ENCODE data around the gene TRIM67.

TRIM67 gene

DNA sequence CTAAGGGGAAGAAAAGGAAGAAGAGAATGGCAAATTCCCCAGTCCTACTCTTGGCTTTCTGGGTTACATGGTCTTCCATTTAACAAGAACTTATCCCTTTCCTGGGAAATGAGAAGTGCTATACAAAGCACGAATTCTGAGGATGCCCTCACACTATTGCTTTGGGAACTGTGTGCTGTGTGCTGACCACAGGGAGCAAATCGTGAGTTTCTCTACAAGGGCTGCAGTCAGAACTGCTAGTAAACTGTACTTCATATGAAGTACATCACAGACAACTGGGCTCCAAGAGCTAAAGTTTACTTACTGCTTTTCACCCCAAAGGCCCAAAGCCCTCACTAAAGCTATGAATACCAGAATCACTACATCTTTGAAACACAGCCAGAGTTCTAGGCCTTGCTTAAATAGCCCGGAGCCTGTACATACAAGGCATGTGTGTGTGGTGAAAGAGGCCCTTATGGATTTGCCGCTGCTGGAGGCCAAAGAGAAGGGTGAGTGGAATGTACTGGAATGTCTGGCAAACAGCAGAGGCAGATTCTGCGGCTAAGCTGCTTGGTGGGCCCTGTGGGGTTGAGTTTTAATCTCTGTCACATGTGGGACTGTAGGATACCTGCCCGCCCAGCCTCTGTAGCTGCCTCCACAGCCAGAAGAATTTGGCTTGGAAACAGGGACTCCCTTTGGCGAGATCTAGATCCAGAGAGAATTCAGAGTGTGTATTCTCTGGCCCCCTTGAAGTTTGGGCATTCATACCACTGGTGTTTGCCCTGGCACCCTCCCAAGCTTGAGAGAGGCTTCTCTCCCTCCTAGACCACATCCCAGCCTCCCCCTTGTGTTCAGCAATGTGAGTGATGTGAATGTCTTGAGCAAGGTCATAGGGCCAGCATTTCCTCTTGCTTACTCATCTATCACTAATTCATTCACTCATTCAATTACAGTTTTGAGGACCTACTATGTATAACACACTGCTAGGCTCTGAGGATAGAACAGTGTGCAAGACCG is 21.9 kb upstream of the TRIM67 start:
- DNase-seq (ENCODE audit: extremely low read depth, low read depth), result peak; percentile 76
- TF ChIP-seq, protein P1, sequence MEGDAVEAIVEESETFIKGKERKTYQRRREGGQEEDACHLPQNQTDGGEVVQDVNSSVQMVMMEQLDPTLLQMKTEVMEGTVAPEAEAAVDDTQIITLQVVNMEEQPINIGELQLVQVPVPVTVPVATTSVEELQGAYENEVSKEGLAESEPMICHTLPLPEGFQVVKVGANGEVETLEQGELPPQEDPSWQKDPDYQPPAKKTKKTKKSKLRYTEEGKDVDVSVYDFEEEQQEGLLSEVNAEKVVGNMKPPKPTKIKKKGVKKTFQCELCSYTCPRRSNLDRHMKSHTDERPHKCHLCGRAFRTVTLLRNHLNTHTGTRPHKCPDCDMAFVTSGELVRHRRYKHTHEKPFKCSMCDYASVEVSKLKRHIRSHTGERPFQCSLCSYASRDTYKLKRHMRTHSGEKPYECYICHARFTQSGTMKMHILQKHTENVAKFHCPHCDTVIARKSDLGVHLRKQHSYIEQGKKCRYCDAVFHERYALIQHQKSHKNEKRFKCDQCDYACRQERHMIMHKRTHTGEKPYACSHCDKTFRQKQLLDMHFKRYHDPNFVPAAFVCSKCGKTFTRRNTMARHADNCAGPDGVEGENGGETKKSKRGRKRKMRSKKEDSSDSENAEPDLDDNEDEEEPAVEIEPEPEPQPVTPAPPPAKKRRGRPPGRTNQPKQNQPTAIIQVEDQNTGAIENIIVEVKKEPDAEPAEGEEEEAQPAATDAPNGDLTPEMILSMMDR (IDR thresholded peaks at IDR 0.05; ENCODE audit: low read depth, low read length, missing control alignments), result no peak
- H3K4me3 ChIP-seq (replicated peaks; ENCODE audit: low read depth, low read length), result no peak overlapping the region

DNA sequence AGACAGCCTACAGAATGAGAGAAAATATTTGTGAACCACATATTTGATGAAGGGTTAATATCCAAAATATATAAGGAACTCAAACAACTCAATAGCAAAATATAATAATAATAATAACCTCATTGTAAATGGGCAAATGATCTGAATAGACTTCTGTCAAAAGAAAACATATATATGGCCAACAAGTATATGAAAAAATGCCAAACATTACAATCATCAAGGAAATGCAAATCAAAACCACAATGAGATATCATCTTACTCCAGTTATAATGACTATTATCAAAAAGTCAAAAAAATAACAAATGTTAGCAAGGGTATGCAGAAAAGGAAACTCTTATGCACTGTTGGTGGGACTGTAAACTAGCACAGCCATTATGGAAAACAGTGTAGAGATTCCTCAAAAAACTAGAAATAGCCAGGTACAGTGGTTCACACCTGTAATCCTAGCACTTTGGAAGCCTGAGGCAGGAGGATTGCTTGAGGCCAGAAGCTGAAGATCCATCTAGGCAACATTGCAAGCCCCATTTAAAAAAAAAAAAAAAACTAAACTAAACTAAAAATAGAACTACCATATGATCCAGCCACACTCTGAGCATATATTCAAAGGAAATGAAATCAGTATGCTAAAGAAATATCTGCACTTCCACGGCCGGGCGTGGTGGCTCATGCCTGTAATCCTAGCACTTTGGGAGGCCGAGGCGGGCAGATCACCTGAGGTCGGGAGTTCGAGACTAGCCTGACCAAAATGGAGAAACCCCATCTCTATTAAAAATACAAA is 17.3 kb upstream of the TRIM67 start:
- no peak for DNase-seq (ENCODE audit: extremely low read depth, low read depth)
- no peak overlapping the region for H3K4me3 ChIP-seq (replicated peaks; ENCODE audit: low read depth, low read length)
- TF ChIP-seq, protein P1 (IDR thresholded peaks at IDR 0.05; ENCODE audit: low read depth, low read length, missing control alignments), result no peak

DNA sequence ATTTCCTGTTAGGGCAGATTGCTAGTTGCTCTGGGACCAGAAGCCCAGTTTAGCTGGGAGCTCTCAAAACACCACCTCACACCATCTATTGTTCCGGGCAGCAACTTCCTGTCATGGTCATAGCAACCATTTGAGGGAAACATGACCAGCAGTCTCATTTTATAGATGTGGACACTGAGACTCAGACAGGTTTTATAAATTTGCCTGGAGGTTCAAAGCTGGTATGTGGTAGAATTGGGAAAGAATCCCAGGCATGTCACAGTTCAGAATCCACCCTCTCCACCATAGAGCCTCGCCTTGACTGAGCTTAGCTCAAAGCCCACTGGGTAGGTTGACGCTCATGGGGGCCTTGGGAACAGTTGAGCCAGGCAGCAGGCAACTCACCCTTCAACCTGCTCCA is 14.0 kb upstream of the TRIM67 start:
- TF ChIP-seq, protein P1 (IDR thresholded peaks at IDR 0.05; ENCODE audit: low read depth, low read length, missing control alignments), result no peak
- DNase-seq (ENCODE audit: extremely low read depth, low read depth), result no peak
- H3K4me3 ChIP-seq (replicated peaks; ENCODE audit: low read depth, low read length), result no peak overlapping the region

DNA sequence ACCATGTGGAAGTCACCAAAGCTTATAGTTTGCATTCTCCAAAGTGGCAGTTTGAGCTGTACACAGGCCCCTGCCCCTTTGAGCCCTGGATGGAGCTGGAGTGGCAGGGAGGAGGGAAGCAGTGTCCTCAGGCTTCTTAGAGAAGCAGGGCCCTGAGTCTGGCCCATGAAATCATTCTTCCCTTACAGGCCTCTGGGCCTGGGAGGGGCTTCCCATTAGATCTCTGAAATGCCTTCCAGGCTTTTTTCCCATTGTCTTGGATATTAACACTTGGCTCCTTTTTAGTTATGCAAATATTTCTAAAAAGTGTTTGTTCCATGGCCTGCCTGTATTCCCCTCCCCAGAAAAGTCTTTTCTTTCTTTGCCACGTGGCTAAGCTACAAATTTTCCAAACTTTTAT is 10.0 kb upstream of the TRIM67 start:
- TF ChIP-seq, protein P1 (IDR thresholded peaks at IDR 0.05; ENCODE audit: low read depth, low read length, missing control alignments), result no peak
- no peak for DNase-seq (ENCODE audit: extremely low read depth, low read depth)
- no peak overlapping the region for H3K4me3 ChIP-seq (replicated peaks; ENCODE audit: low read depth, low read length)

DNA sequence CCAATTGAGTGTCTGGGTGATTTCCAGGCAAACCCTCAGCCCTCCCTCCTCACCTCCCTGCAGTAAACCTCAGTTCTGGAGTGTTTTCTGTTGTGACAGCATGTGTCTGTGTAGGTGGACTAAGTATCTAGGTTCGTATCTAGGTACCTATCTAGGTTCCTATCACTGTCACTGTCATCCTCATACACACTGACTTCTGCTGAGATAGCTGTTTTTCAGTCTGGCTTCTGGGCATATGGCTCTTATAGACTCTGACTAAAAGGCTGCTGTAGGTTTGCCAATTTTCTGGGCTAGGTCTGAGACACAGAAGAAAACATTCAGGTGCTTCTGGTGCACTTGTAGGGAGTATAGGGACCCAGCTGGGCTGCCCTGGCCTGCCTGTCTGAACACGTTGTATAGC is 8.1 kb upstream of the TRIM67 start:
- TF ChIP-seq, protein P1 (IDR thresholded peaks at IDR 0.05; ENCODE audit: low read depth, low read length, missing control alignments), result no peak
- DNase-seq (ENCODE audit: extremely low read depth, low read depth), result no peak
- H3K4me3 ChIP-seq (replicated peaks; ENCODE audit: low read depth, low read length), result no peak overlapping the region

DNA sequence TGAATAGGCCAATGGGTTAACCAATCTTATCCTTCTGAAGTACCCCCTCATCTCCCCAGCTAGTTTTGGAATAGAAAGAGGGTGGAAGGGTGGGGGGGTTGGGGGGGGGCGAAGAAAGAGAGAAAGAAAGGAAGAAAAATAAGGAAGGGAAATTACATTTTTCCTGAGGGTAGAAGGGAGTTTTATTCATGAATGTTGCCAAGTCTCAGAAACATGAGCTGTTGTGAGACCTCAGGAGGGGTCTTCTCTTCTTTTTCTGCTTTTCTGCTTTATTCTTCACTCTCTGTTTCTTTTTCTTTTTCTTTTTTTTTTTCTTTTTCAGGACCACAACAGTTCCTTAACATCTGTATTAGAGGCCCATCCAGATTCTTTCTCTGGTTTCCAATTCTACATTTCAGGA is 6.0 kb upstream of the TRIM67 start:
- no peak overlapping the region for H3K4me3 ChIP-seq (replicated peaks; ENCODE audit: low read depth, low read length)
- DNase-seq (ENCODE audit: extremely low read depth, low read depth), result no peak
- TF ChIP-seq, protein P1 (IDR thresholded peaks at IDR 0.05; ENCODE audit: low read depth, low read length, missing control alignments), result no peak

Data from HFF-Myc (cell line).